Measurements from ENCODE around the gene NFATC1.
"Not testable (repeated sequence)": the region's sequence is repeated elsewhere in the genome, so short reads cannot be mapped to it uniquely, and the experiment has no call there.

The NFATC1 gene

GRCh38 chr18:79487801-79488201, 92.1 kb downstream of the NFATC1 start:
- no peak for DNase-seq (ENCODE audit: low read depth in 2 of 2, low spot score in 1 of 2)

- no peak for DNase-seq (ENCODE audit: low read depth in 2 of 2, low spot score in 1 of 2)
These were observed 92.8 kb downstream of the NFATC1 start for GRCh38 chr18:79488311-79489050.

- DNase-seq (ENCODE audit: low read depth in 2 of 2, low spot score in 1 of 2) = no peak
These were observed 93.5 kb downstream of the NFATC1 start for GRCh38 chr18:79489051-79489898.

GRCh38 chr18:79489899-79490625, 94.3 kb downstream of the NFATC1 start:
- no peak for DNase-seq (ENCODE audit: low read depth in 2 of 2, low spot score in 1 of 2)

- no peak for DNase-seq (ENCODE audit: low read depth in 2 of 2, low spot score in 1 of 2)
These were observed 94.9 kb downstream of the NFATC1 start for GRCh38 chr18:79490626-79491041.

- no peak for DNase-seq (ENCODE audit: low read depth in 2 of 2, low spot score in 1 of 2)
These were observed 95.4 kb downstream of the NFATC1 start for GRCh38 chr18:79491081-79491551.

- DNase-seq (ENCODE audit: low read depth in 2 of 2, low spot score in 1 of 2) = no peak
These were observed 97.6 kb downstream of the NFATC1 start for GRCh38 chr18:79493211-79493800.

- DNase-seq (ENCODE audit: low read depth in 2 of 2, low spot score in 1 of 2) = no peak
These were observed 98.1 kb downstream of the NFATC1 start for GRCh38 chr18:79493801-79494211.

- DNase-seq (ENCODE audit: low read depth in 2 of 2, low spot score in 1 of 2) = no peak
These were observed 99.2 kb downstream of the NFATC1 start for GRCh38 chr18:79494936-79495335.

- DNase-seq (ENCODE audit: low read depth in 2 of 2, low spot score in 1 of 2) = no peak
These were observed 99.9 kb downstream of the NFATC1 start for GRCh38 chr18:79495591-79496071.

- no peak for DNase-seq (ENCODE audit: low read depth in 2 of 2, low spot score in 1 of 2)
These were observed 100.7 kb downstream of the NFATC1 start for GRCh38 chr18:79496237-79496977.

- no peak for DNase-seq (ENCODE audit: low read depth in 2 of 2, low spot score in 1 of 2)
These were observed 101.4 kb downstream of the NFATC1 start for GRCh38 chr18:79496978-79497637.

- DNase-seq (ENCODE audit: low read depth in 2 of 2, low spot score in 1 of 2) = no peak
These were observed 101.9 kb downstream of the NFATC1 start for GRCh38 chr18:79497638-79498081.

GRCh38 chr18:79498662-79499061, 102.9 kb downstream of the NFATC1 start:
- no peak for DNase-seq (ENCODE audit: low read depth in 2 of 2, low spot score in 1 of 2)

GRCh38 chr18:79501006-79501405, 105.3 kb downstream of the NFATC1 start:
- no peak for DNase-seq (ENCODE audit: low read depth in 2 of 2, low spot score in 1 of 2)

- DNase-seq (ENCODE audit: low read depth in 2 of 2, low spot score in 1 of 2) = no peak
These were observed 107.1 kb downstream of the NFATC1 start for GRCh38 chr18:79502782-79503181.

GRCh38 chr18:79503406-79503805, 107.7 kb downstream of the NFATC1 start:
- DNase-seq (ENCODE audit: low read depth in 2 of 2, low spot score in 1 of 2) = no peak

- DNase-seq (ENCODE audit: low read depth in 2 of 2, low spot score in 1 of 2) = no peak
These were observed 108.3 kb downstream of the NFATC1 start for GRCh38 chr18:79504034-79504433.

GRCh38 chr18:79504495-79504894, 108.8 kb downstream of the NFATC1 start:
- not testable (repeated sequence) for DNase-seq (ENCODE audit: low read depth in 2 of 2, low spot score in 1 of 2)

GRCh38 chr18:79505465-79505864, 109.7 kb downstream of the NFATC1 start:
- not testable (repeated sequence) for DNase-seq (ENCODE audit: low read depth in 2 of 2, low spot score in 1 of 2)

Measured in stimulated activated CD8-positive, alpha-beta memory T cell treated with anti-CD3 and anti-CD28 coated beads, Interleukin-4, amount 100 ng/mL, for 1 hour (primary cell).